HEK293T (cell line): Measurements from ENCODE around the gene LIFR.

Experiments
- BHLHE40 ChIP-seq: fragments of 450-650 bp; IDR thresholded peaks from 2 replicates; pipeline ENCODE4 v1.6.1; 2016; ENCODE audit warnings: mild to moderate bottlenecking, moderate library complexity, borderline replicate concordance
- FOXA1 ChIP-seq: fragments of 450-650 bp; IDR thresholded peaks from 2 replicates; pipeline ENCODE4 v1.6.1; 2016; ENCODE audit warnings: mild to moderate bottlenecking
- FOXK2 ChIP-seq: fragments of 450-650 bp; IDR thresholded peaks from 2 replicates; pipeline ENCODE4 v1.6.1; 2016; ENCODE audit warnings: mild to moderate bottlenecking
- L3MBTL2 ChIP-seq: fragments of 450-650 bp; conservative IDR thresholded peaks from 2 replicates; pipeline ENCODE4 v1.6.1; 2016; ENCODE audit warnings: mild to moderate bottlenecking
- LEF1 ChIP-seq: fragments of 450-650 bp; IDR thresholded peaks from 2 replicates; pipeline ENCODE4 v1.6.1; 2017; ENCODE audit warnings: mild to moderate bottlenecking, borderline replicate concordance
- NFRKB ChIP-seq: fragments of 450-650 bp; IDR thresholded peaks from 2 replicates; pipeline ENCODE4 v1.6.1; 2016; ENCODE audit warnings: mild to moderate bottlenecking, moderate library complexity
- SUZ12 ChIP-seq: fragments of 450-650 bp; IDR thresholded peaks from 2 replicates; pipeline ENCODE4 v1.6.1; 2016; ENCODE audit warnings: mild to moderate bottlenecking
- TARDBP ChIP-seq: fragments of 450-650 bp; IDR thresholded peaks from 2 replicates; pipeline ENCODE4 v1.6.1; 2016

DNA sequence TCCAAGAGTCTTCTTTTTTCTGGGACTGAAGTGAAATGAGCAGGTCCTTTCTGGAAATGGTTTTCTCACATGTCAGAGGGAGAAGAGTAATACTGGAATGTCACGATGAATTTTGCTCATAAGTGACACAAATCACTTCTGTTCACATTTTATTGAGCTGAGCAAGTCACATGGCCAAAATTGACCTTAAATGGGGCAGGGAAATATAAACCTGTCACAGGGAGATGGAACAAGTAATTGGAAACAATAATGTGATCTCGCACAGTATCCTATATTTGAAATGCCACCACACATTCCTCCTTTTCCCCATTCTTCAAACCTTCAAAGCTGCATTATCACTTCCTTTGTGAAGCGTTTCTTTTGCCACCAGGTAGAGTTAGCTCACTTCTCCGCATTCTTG lies 25.2 kb upstream of the LIFR start:
- TF ChIP-seq FOXK2 (no peak), FOXA1 (no peak), NFRKB (no peak), TARDBP (no peak), BHLHE40 (no peak), L3MBTL2 (no peak), LEF1 (no peak), SUZ12 (no peak)
